B cell (primary cell): ENCODE data around the gene ANKS1B.

Source experiments
- EZH2 ChIP-seq: IDR thresholded peaks from 2 replicates; pipeline ENCODE4 v1.6.1; 2012; ENCODE audit warnings: borderline replicate concordance, low read depth, mild to moderate bottlenecking, moderate library complexity, low read length; ENCODE audit not compliant: insufficient read depth, poor library complexity, severe bottlenecking
- TF ChIP-seq, protein P1 (sequence below): fragments of 200-600 bp; IDR thresholded peaks from one replicate; pipeline ENCODE4 v1.8.0; 2022; ENCODE audit warnings: antibody characterized with exemption, mild to moderate bottlenecking

DNA sequence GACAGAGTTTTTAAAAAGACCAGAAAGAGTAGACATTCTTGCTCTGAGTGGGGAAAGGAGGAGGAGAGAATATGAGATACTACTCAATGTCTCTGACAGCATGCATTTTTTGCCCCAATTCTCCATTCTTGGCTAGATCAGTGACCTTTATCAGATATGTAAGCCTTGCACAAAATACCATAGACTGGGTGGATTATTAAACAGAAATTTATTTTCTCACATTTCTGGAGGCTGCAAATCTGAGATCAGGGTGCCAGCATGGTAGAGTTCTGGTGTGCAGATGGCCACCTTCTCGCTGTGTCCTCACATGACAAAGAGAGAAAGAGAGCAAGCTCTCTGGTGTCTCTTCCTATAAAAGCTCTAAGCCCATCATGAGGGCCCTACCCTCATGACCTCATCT, 38.6 kb downstream of the ANKS1B start:
- TF ChIP-seq, protein P1, sequence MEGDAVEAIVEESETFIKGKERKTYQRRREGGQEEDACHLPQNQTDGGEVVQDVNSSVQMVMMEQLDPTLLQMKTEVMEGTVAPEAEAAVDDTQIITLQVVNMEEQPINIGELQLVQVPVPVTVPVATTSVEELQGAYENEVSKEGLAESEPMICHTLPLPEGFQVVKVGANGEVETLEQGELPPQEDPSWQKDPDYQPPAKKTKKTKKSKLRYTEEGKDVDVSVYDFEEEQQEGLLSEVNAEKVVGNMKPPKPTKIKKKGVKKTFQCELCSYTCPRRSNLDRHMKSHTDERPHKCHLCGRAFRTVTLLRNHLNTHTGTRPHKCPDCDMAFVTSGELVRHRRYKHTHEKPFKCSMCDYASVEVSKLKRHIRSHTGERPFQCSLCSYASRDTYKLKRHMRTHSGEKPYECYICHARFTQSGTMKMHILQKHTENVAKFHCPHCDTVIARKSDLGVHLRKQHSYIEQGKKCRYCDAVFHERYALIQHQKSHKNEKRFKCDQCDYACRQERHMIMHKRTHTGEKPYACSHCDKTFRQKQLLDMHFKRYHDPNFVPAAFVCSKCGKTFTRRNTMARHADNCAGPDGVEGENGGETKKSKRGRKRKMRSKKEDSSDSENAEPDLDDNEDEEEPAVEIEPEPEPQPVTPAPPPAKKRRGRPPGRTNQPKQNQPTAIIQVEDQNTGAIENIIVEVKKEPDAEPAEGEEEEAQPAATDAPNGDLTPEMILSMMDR: no peak
- no peak for TF ChIP-seq EZH2
